GM12801 (cell line): Measurements from ENCODE around the gene PPA1.

Experiments
- TF ChIP-seq, protein P1 (sequence below): IDR thresholded peaks from one replicate; pipeline ENCODE4 v1.5.1; 2011; ENCODE audit warnings: control low read depth; ENCODE audit not compliant: insufficient read length; ENCODE audit errors: extremely low read depth

PPA1 gene

GRCh38 chr10:70233109-70233938 lies at the start of gene PPA1:
PPA1 (minus strand) TSS chr10:70233429; CDS start chr10:70233327, 102 bp downstream.
- TF ChIP-seq, protein P1, sequence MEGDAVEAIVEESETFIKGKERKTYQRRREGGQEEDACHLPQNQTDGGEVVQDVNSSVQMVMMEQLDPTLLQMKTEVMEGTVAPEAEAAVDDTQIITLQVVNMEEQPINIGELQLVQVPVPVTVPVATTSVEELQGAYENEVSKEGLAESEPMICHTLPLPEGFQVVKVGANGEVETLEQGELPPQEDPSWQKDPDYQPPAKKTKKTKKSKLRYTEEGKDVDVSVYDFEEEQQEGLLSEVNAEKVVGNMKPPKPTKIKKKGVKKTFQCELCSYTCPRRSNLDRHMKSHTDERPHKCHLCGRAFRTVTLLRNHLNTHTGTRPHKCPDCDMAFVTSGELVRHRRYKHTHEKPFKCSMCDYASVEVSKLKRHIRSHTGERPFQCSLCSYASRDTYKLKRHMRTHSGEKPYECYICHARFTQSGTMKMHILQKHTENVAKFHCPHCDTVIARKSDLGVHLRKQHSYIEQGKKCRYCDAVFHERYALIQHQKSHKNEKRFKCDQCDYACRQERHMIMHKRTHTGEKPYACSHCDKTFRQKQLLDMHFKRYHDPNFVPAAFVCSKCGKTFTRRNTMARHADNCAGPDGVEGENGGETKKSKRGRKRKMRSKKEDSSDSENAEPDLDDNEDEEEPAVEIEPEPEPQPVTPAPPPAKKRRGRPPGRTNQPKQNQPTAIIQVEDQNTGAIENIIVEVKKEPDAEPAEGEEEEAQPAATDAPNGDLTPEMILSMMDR = no peak

GRCh38 chr10:70281609-70282008 lies 48.4 kb upstream of the PPA1 start:
- TF ChIP-seq, protein P1 = no peak

GRCh38 chr10:70280099-70280498 lies 46.9 kb upstream of the PPA1 start:
- TF ChIP-seq, protein P1 = no peak

DNA sequence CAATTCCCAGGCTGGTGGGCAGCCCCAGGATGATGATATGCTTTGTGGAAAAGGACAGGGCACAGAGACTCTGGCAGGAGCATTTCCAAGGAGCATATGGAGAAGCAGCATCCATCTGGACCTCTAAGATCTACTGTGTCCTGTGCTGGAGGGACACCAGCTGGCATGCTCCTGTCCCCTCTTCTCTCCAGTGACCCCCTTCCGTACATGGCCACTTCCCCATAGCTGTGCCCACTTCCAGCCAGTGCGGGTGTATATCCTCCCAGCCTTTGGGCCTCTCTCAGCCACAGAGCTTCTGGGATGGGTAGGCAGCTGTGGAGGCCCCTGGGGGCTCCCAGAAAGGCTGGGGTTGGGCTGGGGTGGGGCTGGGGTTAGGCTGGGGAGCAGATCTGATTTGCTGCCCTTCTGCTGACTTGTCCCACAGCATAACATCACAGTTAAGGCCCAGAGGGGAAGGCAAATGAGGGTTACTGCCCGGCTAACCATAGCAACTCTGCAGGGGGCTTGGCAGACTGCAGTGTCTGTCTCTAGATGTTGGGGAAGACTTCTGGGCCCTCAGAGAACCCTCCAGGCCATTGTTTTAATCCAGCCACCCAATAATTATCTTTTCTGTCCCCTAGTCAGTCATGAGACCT lies 44.3 kb upstream of the PPA1 start:
- TF ChIP-seq, protein P1 = no peak

- TF ChIP-seq, protein P1 = no peak
Observed at GRCh38 chr10:70274643-70275042, 41.4 kb upstream of the PPA1 start.

DNA sequence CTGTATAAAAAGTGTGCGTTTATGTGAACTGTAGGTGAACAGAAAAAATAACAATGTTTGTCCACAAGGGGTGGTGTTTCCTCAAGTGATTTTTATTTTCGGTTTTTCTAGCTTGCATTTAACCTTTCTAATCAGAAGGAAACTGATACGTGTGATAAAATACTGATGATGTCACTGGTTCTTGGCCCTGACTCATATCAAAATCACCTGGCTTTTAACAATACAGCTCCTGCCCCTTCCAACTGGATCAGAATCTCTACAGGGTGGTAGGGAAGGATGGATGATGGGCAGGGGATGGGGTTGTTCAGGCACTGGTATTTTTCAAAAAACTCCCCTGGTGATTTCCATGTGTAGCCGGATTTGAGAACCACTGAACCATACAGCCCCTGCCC lies 39.7 kb upstream of the PPA1 start:
- TF ChIP-seq, protein P1 = no peak

DNA sequence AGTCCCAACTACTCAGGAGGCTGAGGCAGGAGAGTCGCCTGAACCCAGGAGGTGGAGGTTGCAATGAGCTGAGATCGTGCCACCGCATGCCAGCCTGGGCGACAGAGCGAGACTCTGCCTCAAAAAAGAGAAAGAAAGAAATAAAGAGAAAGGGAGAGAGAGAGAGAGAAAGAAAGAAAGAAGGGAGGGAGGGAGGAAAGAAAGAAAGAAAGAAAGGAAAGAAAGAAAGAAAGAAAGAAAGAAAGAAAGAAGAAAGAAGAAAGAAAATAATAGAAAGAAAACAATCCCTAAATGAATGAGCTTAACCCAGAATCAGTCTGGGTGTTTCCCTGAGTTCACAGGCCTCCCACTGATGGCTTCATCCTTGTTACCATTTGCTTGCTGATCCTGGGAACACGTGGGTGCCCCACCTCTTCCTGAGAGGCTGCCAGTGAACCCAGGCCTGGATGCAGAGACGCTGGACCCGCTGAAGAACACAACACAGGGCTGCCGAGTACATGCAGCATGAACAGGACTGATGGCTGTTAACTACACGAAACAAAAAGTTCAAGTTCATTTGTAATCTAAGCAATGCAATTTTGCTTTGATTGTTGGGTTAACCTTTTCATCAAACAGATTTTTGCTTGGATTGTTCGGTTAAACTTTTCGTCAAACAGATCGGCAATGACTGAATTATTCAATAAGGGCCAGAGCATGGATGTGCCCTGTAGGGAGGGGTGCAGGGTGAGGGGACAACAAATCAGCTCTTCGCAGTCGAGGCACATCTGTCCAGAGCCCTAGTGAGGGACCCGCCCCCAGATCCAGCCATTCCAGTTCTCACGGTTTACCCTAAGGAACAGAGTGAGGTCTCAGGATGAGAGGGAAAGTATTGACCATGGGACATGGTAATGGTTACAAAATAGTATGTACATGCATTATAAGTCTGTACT lies 39.0 kb upstream of the PPA1 start:
- TF ChIP-seq, protein P1 = no peak
